PC-3 (cell line): ENCODE results near the gene PPP6R2.
"Not testable (repeated sequence)": the region's sequence is repeated elsewhere in the genome, so short reads cannot be mapped to it uniquely, and the experiment has no call there.

ENCODE experiments used
- CTCF ChIP-seq: fragments of 300-600 bp; sonication (generic); conservative IDR thresholded peaks from 2 replicates; pipeline ENCODE4 v1.5.1; 2017; ENCODE audit warnings: antibody characterized with exemption, low read depth, mild to moderate bottlenecking, low read length
- EZH2 ChIP-seq: fragments of 300-600 bp; sonication (generic); IDR thresholded peaks from one replicate; pipeline ENCODE4 v1.6.1; 2017; ENCODE audit warnings: antibody characterized with exemption, mild to moderate bottlenecking, low read length; ENCODE audit not compliant: unreplicated experiment

- TF ChIP-seq CTCF, EZH2: not testable (repeated sequence)
Observed at GRCh38 chr22:50334433-50334832, 8.7 kb upstream of the PPP6R2 start.
